T-helper 1 cell treated with Interleukin-12 subunit alpha and Interleukin-12 subunit beta and Interleukin-4 antibody, amounts not matched to agents 30 ng/mL and 1 ng/mL, for 36 hours (primary cell): Measurements from ENCODE around the gene TXNDC2. TPM values are rescaled to one million over a fixed set of nuclear protein-coding genes. Genes with fewer than 3 reads are reported as not detected.

ENCODE experiments used
- intact Hi-C: fragments of 100-400 bp; cut with micrococcal nuclease; formaldehyde crosslinking; loops from one replicate; pipeline ENCODE4 v1.15.1; 2024
- total RNA-seq: library from RNA; stranded (reverse); gene quantifications from 2 replicates; pipeline ENCODE4 v1.2.3, GENCODE V29; 2022

Gene TXNDC2
- total RNA-seq, 1 donor from 2014 or later: not detected

GRCh38 chr18:9912285-9912684, 26.5 kb downstream of the TXNDC2 start:
- intact Hi-C loops: loop anchor here (2.0 to 10.0 kb wide), 8 partner anchors 205 to 1997 kb away; partner anchors contain the start of genes CHMP1B, MPPE1, NDUFV2 and RAB12

GRCh38 chr18:9913151-9913525, 27.4 kb downstream of the TXNDC2 start:
- intact Hi-C loops: loop anchor here (1.0 to 10.0 kb wide), 11 partner anchors 206 to 1996 kb away; partner anchors contain the start of genes CHMP1B, MPPE1, NAPG and NDUFV2

GRCh38 chr18:9913526-9914333, 28.0 kb downstream of the TXNDC2 start, which contains the start of gene VAPA:
TSS of gene VAPA (plus strand) at chr18:9914016. CDS start at chr18:9914257, 241 bp downstream.
- intact Hi-C loops: loop anchor here (1.0 to 10.0 kb wide), 13 partner anchors 37 to 1995 kb away; partner anchors contain the start of genes CHMP1B, MPPE1, NAPG and NDUFV2

- intact Hi-C loops: loop anchor here (2.0 to 10.0 kb wide), 5 partner anchors 37 to 1959 kb away; partner anchors contain the start of gene RAB31
These were observed 28.5 kb downstream of the TXNDC2 start for GRCh38 chr18:9914334-9914583.

- intact Hi-C loops: loop anchor here (1.0 to 10.0 kb wide), 6 partner anchors 36 to 1960 kb away; partner anchors contain the start of gene RAB31
These were observed 29.0 kb downstream of the TXNDC2 start for GRCh38 chr18:9914584-9915290.

- intact Hi-C loops: loop anchor here (1.0 to 10.0 kb wide), 6 partner anchors 10 to 1961 kb away; no protein-coding TSS in a partner anchor
These were observed 29.7 kb downstream of the TXNDC2 start for GRCh38 chr18:9915291-9916076.

- intact Hi-C loops: loop anchor here (1.0 to 10.0 kb wide), 3 partner anchors 9 to 1961 kb away; no protein-coding TSS in a partner anchor
These were observed 30.4 kb downstream of the TXNDC2 start for GRCh38 chr18:9916077-9916639.

- intact Hi-C loops: loop anchor here (1.0 to 10.0 kb wide), 3 partner anchors 8 to 1962 kb away; no protein-coding TSS in a partner anchor
These were observed 31.0 kb downstream of the TXNDC2 start for GRCh38 chr18:9916808-9917207.

- intact Hi-C loops: loop anchor here (10.0 kb wide), 1 partner anchor 1963 kb away; no protein-coding TSS in a partner anchor
These were observed 32.4 kb downstream of the TXNDC2 start for GRCh38 chr18:9918016-9918680.

GRCh38 chr18:9919564-9920232, 33.9 kb downstream of the TXNDC2 start:
- intact Hi-C loops: loop anchor here (10.0 kb wide), 1 partner anchor 1965 kb away; no protein-coding TSS in a partner anchor

- intact Hi-C loops: no loop called here
These were observed 37.0 kb downstream of the TXNDC2 start for GRCh38 chr18:9922592-9923311.

- intact Hi-C loops: no loop called here
These were observed 38.7 kb downstream of the TXNDC2 start for GRCh38 chr18:9924371-9924943.

GRCh38 chr18:9925369-9925768, 39.6 kb downstream of the TXNDC2 start:
- intact Hi-C loops: loop anchor here (1.0 kb wide), 1 partner anchor 9 kb away; no protein-coding TSS in a partner anchor

- intact Hi-C loops: loop anchor here (1.0 kb wide), 1 partner anchor 9 kb away; no protein-coding TSS in a partner anchor
These were observed 40.0 kb downstream of the TXNDC2 start for GRCh38 chr18:9925795-9926194.

GRCh38 chr18:9926223-9926894, 40.6 kb downstream of the TXNDC2 start:
- intact Hi-C loops: no loop called here

GRCh38 chr18:9926977-9927376, 41.2 kb downstream of the TXNDC2 start:
- intact Hi-C loops: no loop called here

- intact Hi-C loops: no loop called here
These were observed 41.8 kb downstream of the TXNDC2 start for GRCh38 chr18:9927392-9928063.
